HG02885 (cell line): ENCODE measurements around the gene STX11.

Source experiments
- ATAC-seq: cut with Tn5 transposase; IDR thresholded peaks from one replicate; pipeline ENCODE4 v1.9.1; 2021; ENCODE audit warnings: mild to moderate bottlenecking; ENCODE audit not compliant: unreplicated experiment, poor library complexity

The STX11 gene

DNA sequence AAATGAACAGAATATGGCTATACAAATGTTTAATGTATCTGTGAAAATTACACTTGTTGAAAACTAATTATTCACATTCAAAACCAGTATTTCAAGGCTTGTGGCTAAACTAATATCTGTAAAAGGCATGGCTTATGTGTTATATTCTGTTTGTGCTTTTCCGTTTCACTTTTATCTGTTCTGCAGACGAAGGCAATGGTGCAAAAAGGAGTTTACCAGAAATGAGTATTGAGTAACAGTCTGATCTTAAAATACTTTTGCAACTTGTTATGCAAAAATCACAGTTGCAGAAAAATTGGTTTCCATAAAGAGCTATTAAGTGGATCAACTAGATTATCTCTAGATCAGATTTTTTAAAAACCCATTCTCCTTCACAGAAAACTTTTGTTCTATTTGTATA is 9.4 kb upstream of the STX11 start:
- peak; percentile 86 for ATAC-seq

GRCh38 chr6:144141470-144141869 is 8.8 kb upstream of the STX11 start:
- no peak for ATAC-seq

DNA sequence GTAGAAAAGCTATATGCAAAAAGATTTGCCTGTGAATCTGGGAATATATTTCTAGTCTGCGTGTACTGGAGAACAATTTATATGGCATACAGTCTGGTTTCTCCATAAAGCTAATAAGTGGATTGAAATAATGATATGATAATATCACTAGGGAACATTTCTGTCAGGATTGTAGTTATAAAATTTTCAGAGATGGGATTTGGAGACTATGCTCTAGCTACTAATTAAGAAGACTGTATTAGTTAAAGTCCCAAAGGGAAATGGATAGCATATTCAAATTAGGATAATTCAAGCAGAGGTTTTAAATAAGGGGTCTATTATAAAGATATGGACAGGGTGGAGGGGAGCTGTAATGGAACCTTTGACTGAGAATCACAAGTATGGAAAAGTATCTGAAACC is 7.2 kb upstream of the STX11 start:
- ATAC-seq, result no peak

- ATAC-seq, result no peak
Observed at GRCh38 chr6:144143878-144144277, 6.4 kb upstream of the STX11 start.

GRCh38 chr6:144144996-144145395 is 5.3 kb upstream of the STX11 start:
- ATAC-seq, result no peak

DNA sequence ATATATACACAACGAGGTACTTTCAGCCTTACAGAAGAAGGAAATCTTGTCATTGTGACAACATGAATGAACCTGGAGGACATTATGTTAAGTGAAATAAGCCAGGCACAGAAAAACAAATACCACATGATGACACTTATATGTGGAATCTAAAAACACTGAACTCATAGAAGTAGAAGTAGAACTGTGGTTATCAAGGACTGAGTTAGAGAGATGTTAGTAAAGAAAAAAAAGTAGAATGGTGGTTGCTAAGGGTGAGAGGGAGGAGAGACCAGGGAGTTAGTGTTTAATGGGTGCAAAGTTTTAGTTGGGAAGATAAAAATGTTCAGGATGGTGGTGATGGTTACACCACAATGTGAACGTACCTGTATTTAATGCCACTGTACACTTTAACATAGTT is 4.8 kb upstream of the STX11 start:
- no peak for ATAC-seq

GRCh38 chr6:144148886-144149285 is 1.4 kb upstream of the STX11 start:
- ATAC-seq, result no peak

- no peak for ATAC-seq
Observed at GRCh38 chr6:144149558-144149893, 791 bp upstream of the STX11 start.

GRCh38 chr6:144150710-144151657 is 667 bp downstream of the STX11 start:
- peak; percentile 56 for ATAC-seq

DNA sequence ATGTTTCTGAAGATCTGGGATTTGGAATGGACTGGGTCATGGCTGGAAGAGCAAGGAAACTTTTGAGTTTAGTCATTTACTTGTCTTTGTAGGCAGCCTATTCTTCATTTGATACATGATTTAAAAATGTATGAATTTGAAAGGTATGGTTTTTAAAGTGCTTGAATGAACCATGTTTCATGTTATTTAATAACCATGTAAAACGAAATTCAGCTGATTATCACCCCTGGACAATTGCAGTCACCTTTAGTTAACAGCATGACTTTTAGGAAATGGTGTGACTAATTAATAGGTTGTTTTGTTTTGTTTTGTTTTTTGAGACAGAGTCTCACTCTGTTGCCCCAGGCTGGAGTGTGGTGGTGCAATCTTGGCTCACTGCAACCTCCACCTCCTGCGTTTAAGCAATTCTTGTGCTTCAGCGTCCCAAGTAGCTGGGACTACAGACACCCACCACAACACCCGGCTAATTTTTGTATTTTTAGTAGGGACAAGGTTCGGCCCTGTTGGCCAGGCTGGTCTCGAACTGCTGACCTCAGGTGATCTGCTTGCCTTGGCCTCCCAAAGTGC is 2.1 kb downstream of the STX11 start:
- no peak for ATAC-seq

DNA sequence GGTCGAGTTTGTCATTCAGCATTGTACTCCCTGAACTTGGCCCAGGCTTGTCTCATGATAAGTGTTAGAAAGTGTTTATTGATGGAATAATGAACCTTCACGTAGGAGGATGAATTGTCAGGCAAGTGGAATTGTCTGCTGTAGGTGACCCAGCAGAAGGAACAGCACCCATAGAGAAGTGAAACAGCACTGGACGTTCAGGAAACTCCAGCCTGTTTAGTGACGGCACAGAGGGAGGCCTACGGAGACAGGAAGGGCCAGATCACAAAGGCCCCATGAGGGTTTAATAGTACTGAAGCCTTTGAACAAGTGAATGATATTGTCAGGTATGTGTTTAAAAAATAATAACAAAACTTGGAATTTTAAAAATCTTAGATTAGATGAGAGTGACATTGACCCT is 2.9 kb downstream of the STX11 start:
- ATAC-seq, result no peak

GRCh38 chr6:144153971-144154370 is 3.7 kb downstream of the STX11 start:
- ATAC-seq, result no peak

DNA sequence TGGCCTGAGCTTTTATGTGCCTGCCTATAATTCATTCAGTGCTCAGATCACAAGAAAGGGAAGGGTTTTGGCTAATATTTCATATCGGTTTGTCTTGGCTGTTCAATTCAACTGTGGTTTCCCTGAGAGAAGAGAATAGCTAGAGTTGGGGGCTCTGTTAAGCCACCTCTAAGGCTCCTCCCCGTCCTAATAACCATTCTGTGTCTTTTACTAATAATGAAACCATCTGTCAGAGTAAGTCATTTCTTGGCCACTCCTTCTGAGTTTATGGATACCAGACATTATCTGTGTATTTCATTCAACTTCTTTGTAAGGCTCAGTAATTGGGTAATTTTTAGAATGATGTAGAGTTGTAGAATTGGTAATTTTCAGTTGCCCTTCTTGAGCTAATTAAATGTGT is 5.2 kb downstream of the STX11 start:
- ATAC-seq, result peak; percentile 57

DNA sequence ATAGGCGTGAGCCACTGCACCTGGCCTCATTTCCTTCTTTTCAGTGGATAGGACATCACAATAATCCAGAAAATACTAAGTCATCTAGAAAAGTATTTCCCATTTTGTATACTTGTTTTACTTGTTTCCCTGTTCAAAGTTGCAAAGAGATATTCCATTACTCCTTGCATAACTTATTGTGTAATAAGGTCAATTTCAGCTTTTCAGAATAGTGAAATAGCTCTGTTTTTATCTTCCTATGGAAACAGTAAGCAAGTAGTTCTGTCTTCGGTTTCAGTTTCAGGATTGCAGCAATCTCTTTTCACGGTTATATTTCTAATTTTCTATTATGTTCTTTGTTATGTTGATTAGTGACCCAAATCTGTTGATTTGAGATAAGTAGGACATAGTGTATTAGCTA is 6.0 kb downstream of the STX11 start:
- ATAC-seq, result peak; percentile 38

DNA sequence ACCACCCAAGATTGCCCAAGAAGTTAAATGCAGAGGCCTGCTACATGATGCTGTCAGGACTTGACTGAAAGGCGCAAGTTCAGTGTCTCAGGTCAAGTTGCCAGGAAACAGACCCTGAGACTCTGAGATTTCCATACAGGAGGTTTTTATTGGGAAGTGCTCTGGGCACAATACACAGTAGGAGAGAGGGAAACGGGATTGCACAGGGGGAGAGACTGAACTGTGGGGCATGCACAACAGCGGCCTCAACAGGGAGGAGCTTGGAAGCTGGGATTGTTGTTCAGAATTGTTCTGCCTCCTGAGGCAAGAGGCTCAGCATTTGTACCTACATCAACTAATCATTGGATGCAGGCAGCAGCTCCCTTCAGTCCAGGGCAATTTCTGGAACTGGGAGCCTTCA is 6.7 kb downstream of the STX11 start:
- no peak for ATAC-seq

DNA sequence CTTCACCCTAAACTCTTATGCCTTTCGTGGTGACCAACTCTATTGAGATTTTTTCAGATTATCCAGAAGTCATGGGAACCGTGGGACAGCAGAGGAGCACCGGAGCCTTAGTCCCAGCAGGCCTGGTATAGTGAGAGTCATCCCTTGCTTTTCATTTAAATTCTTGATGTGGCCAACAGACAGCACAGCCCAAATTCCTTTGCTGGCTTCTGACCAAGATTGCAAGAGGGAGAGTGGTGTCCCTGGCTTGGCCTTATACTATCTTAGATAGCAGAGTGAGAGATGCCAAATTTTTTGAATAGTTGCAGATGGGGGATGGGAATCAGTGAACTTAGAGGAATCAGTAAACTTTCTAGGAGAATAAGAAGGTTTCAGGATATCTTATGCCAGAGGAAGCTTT is 7.8 kb downstream of the STX11 start:
- no peak for ATAC-seq

DNA sequence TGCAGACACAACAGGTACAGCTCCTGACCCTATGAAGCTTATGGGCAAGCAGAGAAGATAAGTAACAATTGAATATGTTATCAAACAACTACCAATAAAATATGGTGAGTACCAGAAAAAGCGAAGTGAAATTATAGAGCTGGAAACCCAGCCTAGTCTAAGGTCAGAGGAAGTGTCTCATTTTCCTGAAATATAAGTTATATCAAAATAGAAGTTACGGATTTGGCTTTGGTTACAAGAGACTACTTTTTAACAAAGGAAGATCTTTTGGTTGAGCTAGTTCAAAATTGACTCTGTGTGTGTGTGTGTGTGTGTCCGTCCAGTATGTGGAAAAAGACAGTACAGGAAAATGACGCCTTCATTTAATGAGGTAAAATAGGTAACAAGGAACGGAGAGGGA is 8.9 kb downstream of the STX11 start:
- ATAC-seq, result no peak

- ATAC-seq, result no peak
Observed at GRCh38 chr6:144159742-144160141, 9.4 kb downstream of the STX11 start.

GRCh38 chr6:144160431-144161005 is 10.2 kb downstream of the STX11 start:
- ATAC-seq, result no peak

GRCh38 chr6:144161975-144162374 is 11.7 kb downstream of the STX11 start:
- no peak for ATAC-seq

DNA sequence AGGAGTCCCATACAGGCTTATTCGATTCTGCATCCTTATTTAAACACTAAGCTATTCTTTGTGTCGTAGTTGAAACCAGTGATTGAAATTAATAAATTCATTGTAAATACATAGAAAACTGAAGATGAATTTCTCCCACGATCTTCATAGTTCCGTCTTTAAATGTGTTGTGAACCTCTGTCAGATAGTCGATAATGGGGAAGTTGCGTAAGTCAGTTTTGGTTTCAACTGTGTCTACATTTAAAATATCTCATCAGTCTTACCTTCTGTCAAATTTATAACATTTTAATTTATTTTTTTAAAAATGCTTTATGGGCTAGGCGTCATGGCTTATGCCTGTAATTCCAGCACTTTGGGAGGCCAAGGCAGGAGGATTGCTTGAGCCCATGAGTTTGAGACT is 12.7 kb downstream of the STX11 start:
- peak; percentile 86 for ATAC-seq

DNA sequence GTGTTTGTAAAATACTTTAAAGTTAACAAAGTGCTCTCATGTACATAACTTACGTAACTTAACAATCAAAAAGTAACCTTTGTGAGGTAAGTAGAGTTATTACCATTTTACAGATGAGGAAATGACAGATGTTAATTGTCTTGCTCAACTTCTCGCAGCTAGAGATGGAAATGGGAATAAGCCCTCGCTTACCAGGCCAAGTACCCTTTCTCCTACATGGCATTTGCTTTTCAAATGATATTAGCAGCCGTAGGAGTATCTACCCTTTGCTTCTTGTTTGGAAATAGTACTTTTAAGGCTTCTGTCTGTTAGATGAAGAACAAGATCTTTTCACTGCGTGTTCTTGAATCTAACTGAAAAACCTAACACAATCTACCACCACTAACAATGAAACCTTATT is 15.5 kb downstream of the STX11 start:
- no peak for ATAC-seq
